Kidney capillary endothelial cell (primary cell): ENCODE results near the gene SRRT.
"Not testable (repeated sequence)": the region's sequence is repeated elsewhere in the genome, so short reads cannot be mapped to it uniquely, and the experiment has no call there.

ENCODE experiments used
- DNase-seq: peaks from one replicate; pipeline ENCODE4 v3.0.0-alpha.2; 2018; ENCODE audit warnings: low spot score

SRRT gene

GRCh38 chr7:100874577-100875355 lies at the start of gene SRRT:
TSS of gene SRRT (plus strand) at chr7:100875103. CDS start at chr7:100875591, 488 bp downstream.
- peak; percentile 97 for DNase-seq

GRCh38 chr7:100825215-100825671 lies 49.7 kb upstream of the SRRT start:
- no peak for DNase-seq

- DNase-seq: no peak
Measured at GRCh38 chr7:100825751-100826513, 49.0 kb upstream of the SRRT start.

GRCh38 chr7:100826514-100827329 lies 48.2 kb upstream of the SRRT start:
- DNase-seq: no peak

GRCh38 chr7:100827330-100828226 lies 47.3 kb upstream of the SRRT start, which contains the start of gene EPHB4:
TSS of gene EPHB4 (minus strand) at chr7:100827523. CDS start at chr7:100827030, 493 bp downstream.
- peak; percentile 73 for DNase-seq

- peak; percentile 79 for DNase-seq
Measured at GRCh38 chr7:100829150-100829716, 45.7 kb upstream of the SRRT start.

- DNase-seq: no peak
Measured at GRCh38 chr7:100830396-100830795, 44.5 kb upstream of the SRRT start.

GRCh38 chr7:100832281-100832633 lies 42.6 kb upstream of the SRRT start:
- DNase-seq: no peak

GRCh38 chr7:100835903-100836811 lies 38.7 kb upstream of the SRRT start:
- DNase-seq: peak; percentile 75

- no peak for DNase-seq
Measured at GRCh38 chr7:100836812-100837098, 38.1 kb upstream of the SRRT start.

- DNase-seq: peak; percentile 91
Measured at GRCh38 chr7:100837099-100837836, 37.6 kb upstream of the SRRT start.

GRCh38 chr7:100839361-100839760 lies 35.5 kb upstream of the SRRT start:
- no peak for DNase-seq

- DNase-seq: no peak
Measured at GRCh38 chr7:100840470-100841100, 34.3 kb upstream of the SRRT start.

- no peak for DNase-seq
Measured at GRCh38 chr7:100847360-100847759, 27.5 kb upstream of the SRRT start.

- peak; percentile 89 for DNase-seq
Measured at GRCh38 chr7:100852048-100852872, 22.6 kb upstream of the SRRT start, which contains the start of gene SLC12A9. TSS of gene SLC12A9 (plus strand) at chr7:100852713. CDS start at chr7:100854198, 1,485 bp downstream.

- DNase-seq: no peak
Measured at GRCh38 chr7:100854146-100854895, 20.6 kb upstream of the SRRT start.

- not testable (repeated sequence) for DNase-seq
Measured at GRCh38 chr7:100854899-100855298, 20.0 kb upstream of the SRRT start.
